Adrenal gland (tissue), 12 donors: ENCODE results near the gene IFNAR1. TPM values are rescaled to one million over a fixed set of nuclear protein-coding genes. Genes with fewer than 3 reads are reported as not detected.

Experiments used
- DNase-seq, 7 donors: peaks; one replicate each; pipeline ENCODE4 v3.0.0-alpha.2; 2019 to 2020
- H3K27ac ChIP-seq, 5 donors: fragments of 200-600 bp; sonication (generic) in 4 of 5; 1 replicate in 3 of 5; 2 replicates in 2 of 5; pipeline versions ENCODE4 v1.5.1 to v1.8.0; 2016 to 2020; ENCODE audit warnings: mild to moderate bottlenecking in 1 of 5
- H3K27me3 ChIP-seq: fragments of 200-600 bp; 2 replicates; pipeline ENCODE4 v1.8.0; 2021
- H3K36me3 ChIP-seq, 2 donors: fragments of 200-600 bp; replicated peaks in 1 of 2; 1 replicate in 1 of 2; 2 replicates in 1 of 2; pipeline versions ENCODE4 v1.5.1 to v1.8.0; 2018 to 2022
- H3K4me1 ChIP-seq, 2 donors: fragments of 200-600 bp; replicated peaks in 1 of 2; 1 replicate in 1 of 2; 2 replicates in 1 of 2; pipeline versions ENCODE4 v1.5.1 to v1.8.0; 2018 to 2021
- H3K4me3 ChIP-seq, 4 donors: fragments of 200-600 bp; sonication (generic) in 3 of 4; one replicate each; pipeline ENCODE4 v1.5.1; 2016 to 2018
- H3K9me3 ChIP-seq, 3 donors: fragments of 200-600 bp; sonication (generic) in 1 of 3; replicated peaks in 1 of 3; 1 replicate in 2 of 3; 2 replicates in 1 of 3; pipeline versions ENCODE4 v1.5.1 to v1.8.0; 2016 to 2021
- POLR2A ChIP-seq, 2 donors: fragments of 450-650 bp; IDR thresholded peaks; one replicate each; pipeline ENCODE4 v1.6.1; 2017; ENCODE audit warnings: antibody characterized with exemption in 2 of 2, mild to moderate bottlenecking in 2 of 2, moderate library complexity in 1 of 2
- WGBS, 4 donors: extraction: QIAGEN DNeasy Blood & Tissue Kit in 2 of 4; methylation state at CpG; one replicate each; pipeline versions ENCODE4 v1.1.5 to v1.1.7; 2013 to 2017; 5-methylcytosine and 5-hydroxymethylcytosine counted together
- intact Hi-C, 2 donors: fragments of 100-400 bp; cut with DNase I; formaldehyde crosslinking; loops; one replicate each; pipeline versions ENCODE4 v1.14.1 to v1.15.0; 2022 to 2023
- polyA plus RNA-seq, 3 donors: library from polyadenylated mRNA; stranded (reverse); fragments of 200-250 nt in 2 of 3; fragments of 350-450 nt in 1 of 3; fragmentation: Illumina TruSeq in 1 of 3; extraction: RNeasy Lipid Tissue Mini Kit (QIAGEN cat#74804) in 1 of 3; gene quantifications; one replicate each; pipeline ENCODE4 v1.2.3, GENCODE V29; 2013 to 2014
- total RNA-seq, 9 donors: library from RNA; depleted of rRNA in 4 of 9; stranded (reverse); fragments of >200 nt in 4 of 9; fragments of 120-200 nt in 1 of 9; fragmentation: NEBNext Ultra II Directional in 1 of 9; extraction: Animal tissue kit (Norgen Biotek cat#: 25700) in 1 of 9; gene quantifications; one replicate each; pipeline versions ENCODE4 v1.1.0 to v1.2.4, GENCODE V29; 2013 to 2023
- TF ChIP-seq, protein P1 (sequence below), 6 experiments: fragments of 450-650 bp in 4 of 6; fragments of 200-600 bp in 2 of 6; sonication (generic) in 1 of 6; IDR thresholded peaks; 1 replicate in 5 of 6; 2 replicates in 1 of 6; pipeline versions ENCODE4 v1.5.1 to v1.8.0; 2016 to 2021; ENCODE audit warnings: antibody characterized with exemption in 6 of 6, mild to moderate bottlenecking in 2 of 6, moderate library complexity in 1 of 6
- donor health status: healthy with polysubstance abuse.
- donor health status: Bipolar disorder and iron deficiency.
- donor health status: DM: yes; HTN: yes; CAD: no.
- donor health status: DM: no; HTN: no; CAD: no.
- donor health status: DM: no; HTN: no; CAD: no.
- donor health status: DM: yes; HTN: yes; CAD: no.

IFNAR1 gene
- total and polyA plus RNA-seq, 12 donors = 7.3 to 71.2 (median 32.8) TPM

DNA sequence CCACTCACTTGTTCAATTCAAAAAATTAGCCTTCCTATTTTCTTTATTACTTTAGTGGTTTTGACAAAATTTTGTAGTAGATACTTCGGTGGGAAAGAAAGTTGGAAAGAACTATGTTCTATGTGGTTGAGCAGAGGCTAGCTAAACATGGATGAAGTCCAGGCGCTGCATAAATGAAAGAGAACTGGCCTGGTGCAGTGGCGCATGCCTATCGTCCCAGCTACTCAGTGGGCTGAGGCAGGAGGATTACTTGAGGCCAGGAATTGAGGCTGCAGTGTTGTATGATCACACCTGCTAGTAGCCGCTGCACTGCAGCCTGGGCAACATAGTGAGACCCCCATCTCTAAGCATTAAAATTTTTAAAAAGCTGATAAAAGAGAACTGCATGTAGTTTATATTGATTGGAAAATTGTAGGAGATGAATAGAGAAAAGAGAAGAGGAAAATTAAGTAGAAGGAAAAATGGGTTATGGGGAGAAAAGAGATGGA, 21.0 kb downstream of the IFNAR1 start:
- intact Hi-C loops = no loop called here
- 94 to 98% (median 96%) methylated on average over 5 of the region's 5 CpGs for WGBS, 4 donors
- TF ChIP-seq, protein P1, sequence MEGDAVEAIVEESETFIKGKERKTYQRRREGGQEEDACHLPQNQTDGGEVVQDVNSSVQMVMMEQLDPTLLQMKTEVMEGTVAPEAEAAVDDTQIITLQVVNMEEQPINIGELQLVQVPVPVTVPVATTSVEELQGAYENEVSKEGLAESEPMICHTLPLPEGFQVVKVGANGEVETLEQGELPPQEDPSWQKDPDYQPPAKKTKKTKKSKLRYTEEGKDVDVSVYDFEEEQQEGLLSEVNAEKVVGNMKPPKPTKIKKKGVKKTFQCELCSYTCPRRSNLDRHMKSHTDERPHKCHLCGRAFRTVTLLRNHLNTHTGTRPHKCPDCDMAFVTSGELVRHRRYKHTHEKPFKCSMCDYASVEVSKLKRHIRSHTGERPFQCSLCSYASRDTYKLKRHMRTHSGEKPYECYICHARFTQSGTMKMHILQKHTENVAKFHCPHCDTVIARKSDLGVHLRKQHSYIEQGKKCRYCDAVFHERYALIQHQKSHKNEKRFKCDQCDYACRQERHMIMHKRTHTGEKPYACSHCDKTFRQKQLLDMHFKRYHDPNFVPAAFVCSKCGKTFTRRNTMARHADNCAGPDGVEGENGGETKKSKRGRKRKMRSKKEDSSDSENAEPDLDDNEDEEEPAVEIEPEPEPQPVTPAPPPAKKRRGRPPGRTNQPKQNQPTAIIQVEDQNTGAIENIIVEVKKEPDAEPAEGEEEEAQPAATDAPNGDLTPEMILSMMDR (IDR thresholded peaks at IDR 0.05) = no peak
- no peak for TF ChIP-seq POLR2A (IDR thresholded peaks at IDR 0.05)

DNA sequence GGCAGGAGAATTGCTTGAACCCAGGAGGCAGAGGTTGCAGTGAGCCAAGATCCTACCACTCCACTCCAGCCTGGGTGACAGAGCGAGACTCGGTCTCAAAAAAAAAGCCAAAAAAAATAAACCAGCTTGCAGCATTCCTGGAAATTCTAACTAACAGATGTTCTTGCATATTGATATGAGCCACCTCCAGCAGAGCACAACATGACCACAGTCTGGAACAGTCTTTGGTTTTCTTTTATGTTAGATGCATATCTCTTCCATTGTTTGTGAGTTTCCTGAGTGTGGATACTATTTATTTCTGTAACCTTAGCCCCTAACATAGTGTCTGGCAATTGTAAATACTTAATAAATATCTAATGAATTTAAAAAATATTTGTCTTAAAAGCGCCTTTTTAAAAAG, 23.9 kb downstream of the IFNAR1 start:
- no peak overlapping the region for H3K27ac ChIP-seq
- DNase-seq = no peak
- peaks cover 0 to 49% of the 10 kb centered on the region in 2 donors for H3K36me3 ChIP-seq
- TF ChIP-seq, protein P1 (IDR thresholded peaks at IDR 0.05) = no peak
- TF ChIP-seq POLR2A (IDR thresholded peaks at IDR 0.05) = no peak
- no peak overlapping the region for H3K4me3 ChIP-seq
- no peaks in the 10 kb centered on the region for H3K4me1 ChIP-seq
- no peaks in the 10 kb centered on the region for H3K9me3 ChIP-seq
- 82 to 89% (median 87%) methylated on average over 3 of the region's 3 CpGs for WGBS, 4 donors
- intact Hi-C loops = no loop called here
- H3K27me3 ChIP-seq = no peaks in the 10 kb centered on the region

More for the DNA sequence above, 21.0 kb downstream of the IFNAR1 start:
- Histone ChIP-seq H3K36me3 (peaks cover 0 to 56% of the 10 kb centered on the region in 2 donors), H3K4me1 (no peaks in the 10 kb centered on the region), H3K27ac (no peak overlapping the region), H3K4me3 (no peak overlapping the region), H3K9me3 (no peaks in the 10 kb centered on the region), H3K27me3 (no peaks in the 10 kb centered on the region)
- no peak for DNase-seq

DNA sequence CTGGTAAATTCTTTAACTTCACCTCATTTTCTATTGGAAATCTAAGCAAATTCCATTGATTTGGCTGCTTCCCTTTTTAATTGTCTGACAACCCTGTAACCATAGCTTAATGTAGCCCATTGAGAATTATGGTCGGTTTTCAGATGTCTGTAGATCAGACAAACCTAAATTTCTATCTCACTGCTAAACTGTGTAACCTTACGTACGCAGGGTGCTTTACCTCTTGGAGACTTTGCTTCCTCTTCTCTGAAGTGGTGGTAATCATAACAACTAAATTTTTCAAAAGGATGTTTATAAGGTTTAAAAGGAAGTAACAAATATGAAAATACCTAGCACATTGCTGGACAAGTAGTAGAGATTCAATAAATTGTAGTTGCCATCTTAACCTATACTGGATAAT, 25.9 kb downstream of the IFNAR1 start:
- intact Hi-C loops = no loop called here
- H3K27me3 ChIP-seq = no peaks in the 10 kb centered on the region
- H3K4me1 ChIP-seq = no peaks in the 10 kb centered on the region
- H3K9me3 ChIP-seq = no peaks in the 10 kb centered on the region
- no peak for DNase-seq
- H3K27ac ChIP-seq = no peak overlapping the region
- H3K4me3 ChIP-seq = no peak overlapping the region
- H3K36me3 ChIP-seq = peaks cover 0 to 54% of the 10 kb centered on the region in 2 donors
- 95 to 100% (median 97%) methylated on average over 3 of the region's 3 CpGs for WGBS, 4 donors
- TF ChIP-seq, protein P1 (IDR thresholded peaks at IDR 0.05) = no peak
- TF ChIP-seq POLR2A (IDR thresholded peaks at IDR 0.05) = no peak

DNA sequence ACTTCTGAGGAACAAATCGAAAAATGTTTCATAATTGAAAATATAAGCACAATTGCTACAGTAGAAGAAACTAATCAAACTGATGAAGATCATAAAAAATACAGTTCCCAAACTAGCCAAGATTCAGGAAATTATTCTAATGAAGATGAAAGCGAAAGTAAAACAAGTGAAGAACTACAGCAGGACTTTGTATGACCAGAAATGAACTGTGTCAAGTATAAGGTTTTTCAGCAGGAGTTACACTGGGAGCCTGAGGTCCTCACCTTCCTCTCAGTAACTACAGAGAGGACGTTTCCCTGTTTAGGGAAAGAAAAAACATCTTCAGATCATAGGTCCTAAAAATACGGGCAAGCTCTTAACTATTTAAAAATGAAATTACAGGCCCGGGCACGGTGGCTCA, 30.6 kb downstream of the IFNAR1 start:
- no peak for TF ChIP-seq POLR2A (IDR thresholded peaks at IDR 0.05)
- H3K4me1 ChIP-seq = no peaks in the 10 kb centered on the region
- H3K27ac ChIP-seq = no peak overlapping the region
- H3K9me3 ChIP-seq = no peaks in the 10 kb centered on the region
- H3K27me3 ChIP-seq = no peaks in the 10 kb centered on the region
- intact Hi-C loops = no loop called here
- peaks cover 0 to 51% of the 10 kb centered on the region in 2 donors for H3K36me3 ChIP-seq
- DNase-seq = no peak
- WGBS, 4 donors = 76 to 82% (median 78%) methylated on average over 6 of the region's 6 CpGs
- no peak overlapping the region for H3K4me3 ChIP-seq

DNA sequence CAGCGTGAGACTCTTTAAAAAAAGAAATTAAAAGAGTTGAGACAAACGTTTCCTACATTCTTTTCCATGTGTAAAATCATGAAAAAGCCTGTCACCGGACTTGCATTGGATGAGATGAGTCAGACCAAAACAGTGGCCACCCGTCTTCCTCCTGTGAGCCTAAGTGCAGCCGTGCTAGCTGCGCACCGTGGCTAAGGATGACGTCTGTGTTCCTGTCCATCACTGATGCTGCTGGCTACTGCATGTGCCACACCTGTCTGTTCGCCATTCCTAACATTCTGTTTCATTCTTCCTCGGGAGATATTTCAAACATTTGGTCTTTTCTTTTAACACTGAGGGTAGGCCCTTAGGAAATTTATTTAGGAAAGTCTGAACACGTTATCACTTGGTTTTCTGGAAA, 31.2 kb downstream of the IFNAR1 start:
- Histone ChIP-seq H3K36me3 (peaks cover 0 to 47% of the 10 kb centered on the region in 2 donors), H3K9me3 (no peaks in the 10 kb centered on the region), H3K4me3 (no peak overlapping the region), H3K4me1 (peaks cover 0 to 5% of the 10 kb centered on the region in 2 donors), H3K27me3 (no peaks in the 10 kb centered on the region), H3K27ac (no peak overlapping the region)
- intact Hi-C loops = no loop called here
- WGBS, 4 donors = 87 to 93% (median 90%) methylated on average over 11 of the region's 11 CpGs
- TF ChIP-seq, protein P1 (IDR thresholded peaks at IDR 0.05) = no peak
- TF ChIP-seq POLR2A (IDR thresholded peaks at IDR 0.05) = no peak
- DNase-seq = no peak
